Thoracic aorta (tissue), 2 donors: ENCODE measurements around the gene ABCF1. TPM values are rescaled to one million over a fixed set of nuclear protein-coding genes. Genes with fewer than 3 reads are reported as not detected.

Experiments used
- ATAC-seq: fragments of 150-250 bp; one replicate; pipeline ENCODE4 v1.8.0; 2017; ENCODE audit warnings: low read depth; ENCODE audit not compliant: insufficient number of reproducible peaks, low FRiP score
- DNase-seq: peaks from one replicate; pipeline ENCODE4 v3.0.0-alpha.2; 2020; ENCODE audit warnings: low spot score
- H3K27ac ChIP-seq, 2 donors: fragments of 200-600 bp; sonication (generic); 1 replicate in 1 of 2; 2 replicates in 1 of 2; pipeline ENCODE4 v1.5.1; 2016; ENCODE audit warnings: mild to moderate bottlenecking in 2 of 2, moderate library complexity in 2 of 2
- H3K27me3 ChIP-seq: fragments of 200-600 bp; sonication (generic); replicated peaks from 2 replicates; pipeline ENCODE4 v1.6.0; 2016; ENCODE audit warnings: mild to moderate bottlenecking; ENCODE audit not compliant: insufficient read depth
- H3K36me3 ChIP-seq: fragments of 200-600 bp; sonication (generic); one replicate; pipeline ENCODE4 v1.5.1; 2016
- H3K4me1 ChIP-seq, 2 donors: fragments of 200-600 bp; sonication (generic); 1 replicate in 1 of 2; 2 replicates in 1 of 2; pipeline versions ENCODE4 v1.5.1 to v1.6.0; 2016; ENCODE audit warnings: low read depth in 2 of 2, mild to moderate bottlenecking in 1 of 2; ENCODE audit not compliant: control insufficient read depth in 1 of 2
- H3K4me3 ChIP-seq: fragments of 200-600 bp; sonication (generic); 2 replicates; pipeline ENCODE4 v1.5.1; 2016; ENCODE audit warnings: mild to moderate bottlenecking
- H3K9me3 ChIP-seq: fragments of 200-600 bp; sonication (generic); 2 replicates; pipeline ENCODE4 v1.5.1; 2016
- CTCF ChIP-seq: fragments of 200-600 bp; sonication (generic); IDR thresholded peaks from one replicate; pipeline ENCODE4 v1.5.1; 2019; ENCODE audit warnings: antibody characterized with exemption
- total RNA-seq, 2 donors: library from RNA; depleted of rRNA; stranded (reverse); fragments of >200 nt; gene quantifications; one replicate each; pipeline versions ENCODE4 v1.1.0 to v1.2.3, GENCODE V29; 2016

ABCF1 gene
- total RNA-seq, 2 donors from 2014 or later: 24.2 to 52.1 TPM

GRCh38 chr6:30570740-30571074, 535 bp upstream of the ABCF1 start:
- ATAC-seq (peak; percentile 11), DNase-seq (no peak)
- Histone ChIP-seq H3K9me3 (no peaks in the 10 kb centered on the region), H3K27me3 (no peaks in the 10 kb centered on the region), H3K27ac (peak overlapping the region; percentile 84 to 93), H3K4me1 (peaks cover 11 to 29% of the 10 kb centered on the region in 2 donors), H3K36me3 (no peaks in the 10 kb centered on the region), H3K4me3 (peak overlapping the region; percentile 89)
- no peak for TF ChIP-seq CTCF

GRCh38 chr6:30571762-30572082, 480 bp downstream of the ABCF1 start:
- Histone ChIP-seq H3K27ac (peak overlapping the region; percentile 84 to 93), H3K4me3 (peak overlapping the region; percentile 89), H3K27me3 (no peaks in the 10 kb centered on the region), H3K36me3 (no peaks in the 10 kb centered on the region), H3K4me1 (peaks cover 11 to 29% of the 10 kb centered on the region in 2 donors), H3K9me3 (no peaks in the 10 kb centered on the region)
- ATAC-seq: peak; percentile 4
- TF ChIP-seq CTCF: no peak
- no peak for DNase-seq

- no peak for DNase-seq
- Histone ChIP-seq H3K36me3 (peaks cover 3% of the 10 kb centered on the region), H3K27ac (peak overlapping the region in 1 of 2 donors; percentile 84), H3K4me3 (peak overlapping the region; percentile 89), H3K4me1 (peaks cover 11 to 29% of the 10 kb centered on the region in 2 donors), H3K27me3 (no peaks in the 10 kb centered on the region), H3K9me3 (no peaks in the 10 kb centered on the region)
- TF ChIP-seq CTCF: no peak
- no peak for ATAC-seq
Measured at GRCh38 chr6:30572148-30572547, 906 bp downstream of the ABCF1 start.

- ATAC-seq: no peak
- peaks cover 13% of the 10 kb centered on the region for H3K36me3 ChIP-seq
- H3K4me1 ChIP-seq: peaks cover 11 to 29% of the 10 kb centered on the region in 2 donors
- DNase-seq: no peak
- no peaks in the 10 kb centered on the region for H3K27me3 ChIP-seq
- H3K4me3 ChIP-seq: no peak overlapping the region
- no peaks in the 10 kb centered on the region for H3K9me3 ChIP-seq
- no peak for TF ChIP-seq CTCF
- no peak overlapping the region for H3K27ac ChIP-seq
Measured at GRCh38 chr6:30573113-30573512, 1.9 kb downstream of the ABCF1 start.

GRCh38 chr6:30578051-30578450, 6.8 kb downstream of the ABCF1 start:
- TF ChIP-seq CTCF: no peak
- H3K36me3 ChIP-seq: peaks cover 51% of the 10 kb centered on the region
- ATAC-seq: no peak
- DNase-seq: no peak
- H3K4me1 ChIP-seq: peaks cover 0 to 7% of the 10 kb centered on the region in 2 donors
- no peak overlapping the region for H3K4me3 ChIP-seq
- no peaks in the 10 kb centered on the region for H3K27me3 ChIP-seq
- H3K27ac ChIP-seq: no peak overlapping the region
- no peaks in the 10 kb centered on the region for H3K9me3 ChIP-seq
